HCT116 (cell line): ENCODE results near the gene METTL26. TPM values are rescaled to one million over a fixed set of nuclear protein-coding genes. Genes with fewer than 3 reads are reported as not detected.

Experiments
- ATAC-seq: fragments of 200-7000 bp; cut with Tn5 transposase; 2 replicates; pipeline ENCODE4 v1.9.1; 2020; ENCODE audit warnings: mild to moderate bottlenecking, moderate library complexity
- BruUV-seq: library from RNA; stranded (reverse); fragments of 400-500 nt; replicated peaks from 2 replicates; lab custom pipeline; 2021; lab: Mats Ljungman, UMichigan
- CTCF ChIA-PET: fragments of 300-600 bp; sonication (Branson Sonifier 250); formaldehyde crosslinking; loops from one replicate; lab custom pipeline; 2021; ENCODE audit warnings: antibody characterized with exemption; lab: Charles Lee
- POLR2A ChIA-PET: fragments of 300-600, 350-600 bp; sonication (Branson Sonifier 250); formaldehyde crosslinking; loops from one replicate; lab custom pipeline; 2021; ENCODE audit warnings: antibody characterized with exemption; lab: Charles Lee
- RAD21 ChIA-PET, 2 experiments: fragments of 300-600 bp; sonication (Branson Sonifier 250); formaldehyde crosslinking; loops; one replicate each; lab custom pipeline; 2023; ENCODE audit warnings: low total read pairs in 2 of 2; ENCODE audit not compliant: uncharacterized antibody in 2 of 2, unreplicated experiment in 2 of 2, low non-redundant PET in 1 of 2; lab: Charles Lee
- DNase-seq: peaks from one replicate; pipeline ENCODE4 v3.0.0-alpha.2; 2010; ENCODE audit warnings: low read depth, low spot score
- H2AFZ ChIP-seq: fragments of 200-600 bp; shearing (Covaris generic), sonication (generic); 2 replicates; pipeline ENCODE4 v1.6.1; 2017; ENCODE audit warnings: low read depth, mixed run types, mixed read lengths, antibody characterized with exemption, low read length; ENCODE audit not compliant: poor library complexity, severe bottlenecking
- H3K27ac ChIP-seq: 2 replicates; pipeline ENCODE4 v1.5.1; 2012; ENCODE audit warnings: low read depth, low read length
- H3K27me3 ChIP-seq: fragments of 200-600 bp; sonication (generic); 2 replicates; pipeline ENCODE4 v1.6.1; 2016; ENCODE audit warnings: mixed run types, low read length, mixed read lengths; ENCODE audit not compliant: insufficient read depth
- H3K36me3 ChIP-seq, 2 experiments: fragments of 200-500 bp in 1 of 2; fragments of 200-600 bp in 1 of 2; sonication (Bioruptor generic) in 1 of 2; sonication (generic) in 1 of 2; 2 replicates each; pipeline versions ENCODE4 v1.5.1 to v1.6.1; 2014 to 2016; ENCODE audit warnings: low read length in 2 of 2, inconsistent platforms in 1 of 2, mixed read lengths in 1 of 2, mixed run types in 1 of 2; ENCODE audit not compliant: insufficient read depth in 2 of 2, control insufficient read depth in 1 of 2
- H3K4me1 ChIP-seq, 2 experiments: fragments of 200-600 bp in 1 of 2; sonication (generic) in 1 of 2; 2 replicates each; pipeline versions ENCODE4 v1.5.1 to v1.6.1; 2012 to 2017; ENCODE audit warnings: low read length in 2 of 2, inconsistent platforms in 1 of 2, mild to moderate bottlenecking in 1 of 2, mixed read lengths in 1 of 2, mixed run types in 1 of 2, moderate library complexity in 1 of 2; ENCODE audit not compliant: insufficient read depth in 2 of 2, control insufficient read depth in 1 of 2
- H3K4me2 ChIP-seq: fragments of 200-600 bp; sonication (generic); 2 replicates; pipeline ENCODE4 v1.6.1; 2017; ENCODE audit warnings: mixed run types, low read length, mixed read lengths
- H3K4me3 ChIP-seq, 2 experiments: fragments of 200-600 bp in 1 of 2; sonication (generic) in 1 of 2; replicated peaks in 1 of 2; 2 replicates each; pipeline ENCODE4 v1.5.1; 2011 to 2016; ENCODE audit warnings: low read length in 2 of 2, control low read depth in 1 of 2, low read depth in 1 of 2, mild to moderate bottlenecking in 1 of 2, mixed read lengths in 1 of 2, mixed run types in 1 of 2
- H3K79me2 ChIP-seq: fragments of 200-600 bp; sonication (generic); 2 replicates; pipeline ENCODE4 v1.6.1; 2017; ENCODE audit warnings: mild to moderate bottlenecking, mixed run types, low read length, moderate library complexity, mixed read lengths; ENCODE audit not compliant: insufficient read depth
- H3K9ac ChIP-seq: fragments of 200-600 bp; sonication (generic); 2 replicates; pipeline ENCODE4 v1.6.1; 2016; ENCODE audit warnings: low read length, mixed read lengths
- H3K9me2 ChIP-seq: fragments of 200-600 bp; sonication (generic), shearing (Covaris generic); 2 replicates; pipeline ENCODE4 v1.6.1; 2017; ENCODE audit warnings: mixed run types, mild to moderate bottlenecking, moderate library complexity; ENCODE audit not compliant: insufficient read depth
- H3K9me3 ChIP-seq, 2 experiments: fragments of 200-500 bp in 1 of 2; fragments of 200-600 bp in 1 of 2; sonication (Bioruptor generic) in 1 of 2; sonication (generic) in 1 of 2; 2 replicates each; pipeline ENCODE4 v1.6.1; 2014 to 2017; ENCODE audit warnings: low read length in 2 of 2, mixed read lengths in 2 of 2, inconsistent platforms in 1 of 2, low read depth in 1 of 2, mild to moderate bottlenecking in 1 of 2, mixed run types in 1 of 2, moderate library complexity in 1 of 2; ENCODE audit not compliant: control insufficient read depth in 1 of 2, insufficient read depth in 1 of 2
- H4K20me1 ChIP-seq: fragments of 200-600 bp; sonication (generic), shearing (Covaris generic); 2 replicates; pipeline ENCODE4 v1.6.1; 2017; ENCODE audit warnings: mixed run types, mild to moderate bottlenecking, moderate library complexity; ENCODE audit not compliant: insufficient read depth
- ATF3 ChIP-seq: IDR thresholded peaks from 2 replicates; pipeline ENCODE4 v1.6.1; 2012
- POLR2AphosphoS5 ChIP-seq: IDR thresholded peaks from 2 replicates; pipeline ENCODE4 v1.6.1; 2011; ENCODE audit warnings: mild to moderate bottlenecking, low read depth, low read length, moderate library complexity
- TCF7L2 ChIP-seq: IDR thresholded peaks from 2 replicates; pipeline ENCODE4 v1.7.0; 2011; ENCODE audit warnings: borderline replicate concordance, inconsistent platforms; ENCODE audit not compliant: insufficient read depth, insufficient read length; ENCODE audit errors: extremely low read depth
- ZBTB33 ChIP-seq: IDR thresholded peaks from 2 replicates; pipeline ENCODE4 v1.6.1; 2011; ENCODE audit warnings: mild to moderate bottlenecking, low read length, moderate library complexity; ENCODE audit not compliant: insufficient replicate concordance; ENCODE audit errors: extremely low read depth
- intact Hi-C: fragments of 100-400 bp; cut with micrococcal nuclease; formaldehyde crosslinking; loops from 2 replicates; pipeline ENCODE4 v1.10.0; 2022
- total RNA-seq: library from RNA; stranded (reverse); gene quantifications from one replicate; pipeline ENCODE4 v1.2.1, GENCODE V29; 2021; ENCODE audit not compliant: unreplicated experiment
- TF ChIP-seq, protein P1 (sequence below): IDR thresholded peaks from 2 replicates; pipeline ENCODE4 v1.6.1; 2012

The METTL26 gene
- total RNA-seq, 1 experiment from 2014 or later = 85.7 TPM

- no peaks in the 10 kb centered on the region for H3K9me2 ChIP-seq
- ChIA-PET CTCF (no interaction called here), RAD21 (no interaction called here), POLR2A (no interaction called here)
- H3K79me2 ChIP-seq = peaks cover 41% of the 10 kb centered on the region
- TF ChIP-seq ZBTB33 (no peak), TCF7L2 (no peak), ATF3 (no peak), POLR2AphosphoS5 (peak; percentile 11; the same call in 1 of the 2 replicates)
- TF ChIP-seq, protein P1, sequence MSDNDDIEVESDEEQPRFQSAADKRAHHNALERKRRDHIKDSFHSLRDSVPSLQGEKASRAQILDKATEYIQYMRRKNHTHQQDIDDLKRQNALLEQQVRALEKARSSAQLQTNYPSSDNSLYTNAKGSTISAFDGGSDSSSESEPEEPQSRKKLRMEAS = no peak
- no peak for DNase-seq
- no peaks in the 10 kb centered on the region for H3K9me3 ChIP-seq
- intact Hi-C loops = no loop called here
- H3K27ac ChIP-seq = peak overlapping the region; percentile 98
- H3K4me2 ChIP-seq = peak overlapping the region; percentile 97
- peak overlapping the region; percentile 92 for H3K9ac ChIP-seq
- ATAC-seq = no peak
- no peak overlapping the region for H2AFZ ChIP-seq
- H3K4me1 ChIP-seq = peaks cover 13 to 55% of the 10 kb centered on the region in 2 experiments
- no peaks in the 10 kb centered on the region for H4K20me1 ChIP-seq
- H3K4me3 ChIP-seq = peak overlapping the region; percentile 66 to 90
- no peaks in the 10 kb centered on the region for H3K27me3 ChIP-seq
- peaks cover 0 to 33% of the 10 kb centered on the region in 2 experiments; a peak in 2 of 4 replicates for H3K36me3 ChIP-seq
- TSS peak; percentile 80 for BruUV-seq
These were observed 45.8 kb upstream of the METTL26 start for GRCh38 chr16:681746-682427.
